ENCODE measurements around the gene ATF4. TPM values are rescaled to one million over a fixed set of nuclear protein-coding genes. Genes with fewer than 3 reads are reported as not detected.

The ATF4 gene
- total RNA-seq, 1 experiment from 2014 or later: 230 TPM

DNA sequence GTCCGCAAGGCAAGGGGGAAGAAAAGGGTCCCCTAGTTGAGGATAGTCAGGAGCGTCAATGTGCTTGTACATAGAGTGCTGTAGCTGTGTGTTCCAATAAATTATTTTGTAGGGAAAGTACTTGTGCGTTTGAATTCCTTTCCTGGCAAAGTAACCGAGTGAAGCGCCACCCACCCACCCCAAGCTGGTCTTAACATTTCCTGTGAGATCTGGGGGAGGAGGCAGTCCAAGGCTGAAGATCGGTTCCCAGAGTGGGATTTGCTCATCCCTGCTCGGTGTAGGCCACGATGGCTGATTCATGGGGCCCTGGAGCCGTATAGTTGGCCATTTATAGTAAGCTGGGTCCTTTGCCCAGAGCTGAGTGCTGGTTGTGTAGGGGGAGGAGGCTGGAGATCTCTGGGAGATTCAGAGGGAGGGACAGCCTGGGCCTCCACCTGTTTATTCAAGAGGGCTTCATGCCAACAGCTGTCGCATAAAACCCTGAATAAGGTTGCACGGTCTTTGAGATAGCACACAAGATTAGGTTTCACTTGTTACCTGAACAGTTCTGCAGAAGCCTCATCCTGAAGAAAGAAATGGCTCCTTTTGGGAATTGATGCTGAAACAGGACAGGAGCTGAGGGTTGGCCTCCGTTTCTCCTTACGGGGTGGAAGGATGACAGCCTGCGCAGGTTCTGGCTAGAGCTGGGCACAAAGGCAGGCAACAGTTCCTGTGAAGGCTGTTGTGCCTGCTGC lies 2.4 kb downstream of the ATF4 start:
- peak; percentile 12 for ATAC-seq
- H3K79me2 ChIP-seq (ENCODE audit: low read length): peaks cover 43% of the 10 kb centered on the region

DNA sequence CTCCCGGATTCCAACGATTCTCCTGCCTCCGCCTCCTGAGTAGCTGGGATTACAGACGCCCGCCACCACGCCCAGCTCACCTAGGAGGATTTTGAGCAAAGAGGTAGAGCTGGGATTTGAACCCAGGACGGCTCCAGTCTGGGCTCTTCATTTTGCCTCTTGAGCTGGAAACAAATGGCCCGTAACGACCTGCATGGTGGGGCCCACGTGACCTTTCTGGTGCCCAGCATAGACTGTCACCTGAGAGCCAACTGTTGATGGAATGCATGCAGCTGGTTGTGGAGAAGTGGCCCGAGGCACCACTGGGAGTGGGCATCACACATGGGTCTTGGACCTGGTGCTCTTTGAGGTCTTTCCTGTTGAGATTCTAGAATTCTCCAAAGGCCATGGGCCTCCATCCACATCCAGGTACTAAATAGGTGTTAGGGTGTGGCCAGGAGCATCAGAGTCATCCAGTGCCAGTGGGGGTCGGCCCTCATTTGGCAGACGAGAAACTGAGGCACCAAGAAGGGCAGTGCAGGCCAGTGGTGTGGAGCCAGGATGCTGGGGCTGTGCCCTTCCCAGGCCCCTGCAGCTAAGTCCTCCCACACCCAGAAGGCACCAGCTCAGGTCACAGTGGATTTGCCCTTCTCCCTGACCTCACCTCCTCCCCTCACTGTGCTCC lies 3.9 kb downstream of the ATF4 start:
- DNase-seq (no peak), ATAC-seq (no peak)
- Histone ChIP-seq H3K9ac (ENCODE audit: low read length) (no peak overlapping the region), H3K27me3 (ENCODE audit: low read length) (no peaks in the 10 kb centered on the region), H3K4me2 (ENCODE audit: low read length) (no peak overlapping the region), H3K9me3 (ENCODE audit: low read length) (no peaks in the 10 kb centered on the region), H2AFZ (ENCODE audit: low read length) (no peak overlapping the region), H3K36me3 (ENCODE audit: low read depth, low read length) (peaks cover 19% of the 10 kb centered on the region), H3K4me3 (ENCODE audit: low read length) (no peak overlapping the region), H3F3A (ENCODE audit: low read length, unreplicated experiment) (peaks cover 18% of the 10 kb centered on the region), H3K79me2 (ENCODE audit: low read length) (peaks cover 32% of the 10 kb centered on the region), H3K27ac (ENCODE audit: low read length) (no peak overlapping the region), H3K4me1 (ENCODE audit: insufficient read depth, low read length) (peaks cover 20% of the 10 kb centered on the region), H4K20me1 (ENCODE audit: low read length) (peaks cover 50% of the 10 kb centered on the region), H3K9me2 (replicated peaks; ENCODE audit: low read length) (no peaks in the 10 kb centered on the region)
- ChIA-PET CTCF (interaction anchor here (1.2 kb wide), 1 partner anchor 28 kb away, joined by 3 read pairs; no protein-coding TSS in a partner anchor), POLR2A (ENCODE audit: unreplicated experiment) (interaction anchor here (0.7 kb wide), 1 partner anchor 681 kb away, joined by 3 read pairs; no protein-coding TSS in a partner anchor)
- BruUV-seq (replicated peaks): no TSS peak
- TF ChIP-seq, protein P1, sequence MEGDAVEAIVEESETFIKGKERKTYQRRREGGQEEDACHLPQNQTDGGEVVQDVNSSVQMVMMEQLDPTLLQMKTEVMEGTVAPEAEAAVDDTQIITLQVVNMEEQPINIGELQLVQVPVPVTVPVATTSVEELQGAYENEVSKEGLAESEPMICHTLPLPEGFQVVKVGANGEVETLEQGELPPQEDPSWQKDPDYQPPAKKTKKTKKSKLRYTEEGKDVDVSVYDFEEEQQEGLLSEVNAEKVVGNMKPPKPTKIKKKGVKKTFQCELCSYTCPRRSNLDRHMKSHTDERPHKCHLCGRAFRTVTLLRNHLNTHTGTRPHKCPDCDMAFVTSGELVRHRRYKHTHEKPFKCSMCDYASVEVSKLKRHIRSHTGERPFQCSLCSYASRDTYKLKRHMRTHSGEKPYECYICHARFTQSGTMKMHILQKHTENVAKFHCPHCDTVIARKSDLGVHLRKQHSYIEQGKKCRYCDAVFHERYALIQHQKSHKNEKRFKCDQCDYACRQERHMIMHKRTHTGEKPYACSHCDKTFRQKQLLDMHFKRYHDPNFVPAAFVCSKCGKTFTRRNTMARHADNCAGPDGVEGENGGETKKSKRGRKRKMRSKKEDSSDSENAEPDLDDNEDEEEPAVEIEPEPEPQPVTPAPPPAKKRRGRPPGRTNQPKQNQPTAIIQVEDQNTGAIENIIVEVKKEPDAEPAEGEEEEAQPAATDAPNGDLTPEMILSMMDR (conservative IDR thresholded peaks at IDR 0.05; ENCODE audit: low read depth, low read length): no peak
- TF ChIP-seq EZH2 (IDR thresholded peaks at IDR 0.05; ENCODE audit: low read length, unreplicated experiment) (no peak), EZH2phosphoT487 (IDR thresholded peaks at IDR 0.05; ENCODE audit: borderline replicate concordance, low read length) (no peak)
- intact Hi-C loops (cut with micrococcal nuclease): no loop called here

More for the DNA sequence above, 2.4 kb downstream of the ATF4 start:
- Histone ChIP-seq H3K4me1 (ENCODE audit: insufficient read depth, low read length) (peaks cover 19% of the 10 kb centered on the region), H3K4me2 (ENCODE audit: low read length) (peak overlapping the region; percentile 93), H3K27me3 (ENCODE audit: low read length) (no peaks in the 10 kb centered on the region), H3K9me2 (replicated peaks; ENCODE audit: low read length) (no peaks in the 10 kb centered on the region), H3K36me3 (ENCODE audit: low read depth, low read length) (peaks cover 19% of the 10 kb centered on the region), H2AFZ (ENCODE audit: low read length) (no peak overlapping the region), H4K20me1 (ENCODE audit: low read length) (peaks cover 44% of the 10 kb centered on the region), H3K9ac (ENCODE audit: low read length) (peak overlapping the region; percentile 100; the same call in 1 of the 2 replicates), H3F3A (ENCODE audit: low read length, unreplicated experiment) (peaks cover 18% of the 10 kb centered on the region), H3K9me3 (ENCODE audit: low read length) (no peaks in the 10 kb centered on the region), H3K4me3 (ENCODE audit: low read length) (peak overlapping the region; percentile 99), H3K27ac (ENCODE audit: low read length) (peak overlapping the region; percentile 5; the same call in 1 of the 2 replicates)
- intact Hi-C loops (cut with micrococcal nuclease): no loop called here
- TF ChIP-seq EZH2phosphoT487 (IDR thresholded peaks at IDR 0.05; ENCODE audit: borderline replicate concordance, low read length) (no peak), EZH2 (IDR thresholded peaks at IDR 0.05; ENCODE audit: low read length, unreplicated experiment) (no peak)
- TF ChIP-seq, protein P1 (conservative IDR thresholded peaks at IDR 0.05; ENCODE audit: low read depth, low read length): no peak
- POLR2A ChIA-PET (ENCODE audit: unreplicated experiment): interaction anchor here (0.5 kb wide), 1 partner anchor 842 kb away, joined by 4 read pairs; no protein-coding TSS in a partner anchor
- no TSS peak for BruUV-seq (replicated peaks)
- CTCF ChIA-PET: no interaction called here
- DNase-seq: peak; percentile 50
